ENCODE data around the gene EFCAB14.
"Not testable (repeated sequence)": the region's sequence is repeated elsewhere in the genome, so short reads cannot be mapped to it uniquely, and the experiment has no call there.

DNA sequence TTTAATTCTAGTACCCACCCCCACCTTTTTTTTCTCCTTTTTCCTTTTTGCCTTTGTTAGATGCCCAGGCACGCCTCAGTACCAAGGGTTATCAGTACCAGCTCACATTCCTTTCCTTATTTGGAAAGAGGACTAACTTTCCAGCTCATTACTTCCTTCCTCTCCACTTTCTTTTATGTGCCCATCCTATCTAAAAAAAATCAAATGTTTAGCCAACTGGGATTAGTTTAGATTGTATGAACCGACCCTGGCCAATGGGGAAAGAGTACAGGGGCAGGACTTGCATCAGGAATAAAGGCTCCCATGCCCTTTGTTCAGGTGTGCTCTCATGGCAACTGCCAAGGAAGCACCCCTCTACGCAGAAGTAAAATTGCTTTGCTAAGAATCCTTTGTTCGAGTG is 35.8 kb upstream of the EFCAB14 start:
- TF ChIP-seq POLR2A (IDR thresholded peaks at IDR 0.05); POLR2AphosphoS5 (IDR thresholded peaks at IDR 0.05; ENCODE audit: insufficient read depth in 1 of 2, low read depth in 1 of 2): not testable (repeated sequence)
- TF ChIP-seq, protein P1, sequence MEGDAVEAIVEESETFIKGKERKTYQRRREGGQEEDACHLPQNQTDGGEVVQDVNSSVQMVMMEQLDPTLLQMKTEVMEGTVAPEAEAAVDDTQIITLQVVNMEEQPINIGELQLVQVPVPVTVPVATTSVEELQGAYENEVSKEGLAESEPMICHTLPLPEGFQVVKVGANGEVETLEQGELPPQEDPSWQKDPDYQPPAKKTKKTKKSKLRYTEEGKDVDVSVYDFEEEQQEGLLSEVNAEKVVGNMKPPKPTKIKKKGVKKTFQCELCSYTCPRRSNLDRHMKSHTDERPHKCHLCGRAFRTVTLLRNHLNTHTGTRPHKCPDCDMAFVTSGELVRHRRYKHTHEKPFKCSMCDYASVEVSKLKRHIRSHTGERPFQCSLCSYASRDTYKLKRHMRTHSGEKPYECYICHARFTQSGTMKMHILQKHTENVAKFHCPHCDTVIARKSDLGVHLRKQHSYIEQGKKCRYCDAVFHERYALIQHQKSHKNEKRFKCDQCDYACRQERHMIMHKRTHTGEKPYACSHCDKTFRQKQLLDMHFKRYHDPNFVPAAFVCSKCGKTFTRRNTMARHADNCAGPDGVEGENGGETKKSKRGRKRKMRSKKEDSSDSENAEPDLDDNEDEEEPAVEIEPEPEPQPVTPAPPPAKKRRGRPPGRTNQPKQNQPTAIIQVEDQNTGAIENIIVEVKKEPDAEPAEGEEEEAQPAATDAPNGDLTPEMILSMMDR (IDR thresholded peaks at IDR 0.05) = not testable (repeated sequence)
